Osteocyte (in vitro differentiated cells): ENCODE results near the gene PCGF3. TPM values are rescaled to one million over a fixed set of nuclear protein-coding genes. Genes with fewer than 3 reads are reported as not detected.
"Not testable (repeated sequence)": the region's sequence is repeated elsewhere in the genome, so short reads cannot be mapped to it uniquely, and the experiment has no call there.

ENCODE experiments used
- DNase-seq: peaks from one replicate; pipeline ENCODE4 v3.0.0; 2021; ENCODE audit warnings: mixed read lengths; ENCODE audit not compliant: unreplicated experiment; ENCODE audit errors: extremely low spot score
- H3K27ac Mint-ChIP-seq: one replicate; pipeline ENCODE4 v1.8.0; 2021; ENCODE audit warnings: mild to moderate bottlenecking, mixed read lengths; ENCODE audit not compliant: unreplicated experiment
- H3K27me3 Mint-ChIP-seq: one replicate; pipeline ENCODE4 v1.8.0; 2021; ENCODE audit warnings: mixed read lengths; ENCODE audit not compliant: unreplicated experiment
- H3K36me3 Mint-ChIP-seq: one replicate; pipeline ENCODE4 v1.8.0; 2021; ENCODE audit warnings: mixed read lengths; ENCODE audit not compliant: unreplicated experiment
- H3K4me1 Mint-ChIP-seq: one replicate; pipeline ENCODE4 v1.8.0; 2021; ENCODE audit warnings: mixed read lengths; ENCODE audit not compliant: unreplicated experiment
- H3K4me3 Mint-ChIP-seq: one replicate; pipeline ENCODE4 v1.8.0; 2021; ENCODE audit warnings: mild to moderate bottlenecking, moderate library complexity, mixed read lengths; ENCODE audit not compliant: unreplicated experiment
- H3K9me3 Mint-ChIP-seq: one replicate; pipeline ENCODE4 v1.8.0; 2021; ENCODE audit warnings: mixed read lengths; ENCODE audit not compliant: unreplicated experiment
- CTCF ChIP-seq: fragments of 200-600 bp; sonication (generic); IDR thresholded peaks from 2 replicates; pipeline ENCODE4 v1.5.0; 2021; ENCODE audit warnings: antibody characterized with exemption, mild to moderate bottlenecking, moderate library complexity
- total RNA-seq: library from RNA; stranded (reverse); gene quantifications from 2 replicates; pipeline ENCODE4 v1.2.1, GENCODE V29; 2021

Gene PCGF3
- total RNA-seq, 1 donor from 2014 or later, result 70.0 TPM

- no peak for TF ChIP-seq CTCF
- Mint-ChIP-seq H3K9me3 (no peaks in the 10 kb centered on the region), H3K36me3 (no peaks in the 10 kb centered on the region), H3K4me1 (peaks cover 5% of the 10 kb centered on the region), H3K27ac (no peak overlapping the region), H3K27me3 (peaks cover 6% of the 10 kb centered on the region), H3K4me3 (no peak overlapping the region)
- no peak for DNase-seq
Measured at GRCh38 chr4:702618-703048, 3.0 kb upstream of the PCGF3 start.

GRCh38 chr4:703336-704197, 2.1 kb upstream of the PCGF3 start:
- Mint-ChIP-seq H3K9me3 (no peaks in the 10 kb centered on the region), H3K27me3 (peaks cover 6% of the 10 kb centered on the region), H3K36me3 (no peaks in the 10 kb centered on the region), H3K4me1 (peaks cover 6% of the 10 kb centered on the region), H3K27ac (no peak overlapping the region), H3K4me3 (no peak overlapping the region)
- DNase-seq, result no peak
- no peak for TF ChIP-seq CTCF

GRCh38 chr4:704198-704891, 1.3 kb upstream of the PCGF3 start:
- no peak overlapping the region for H3K27ac Mint-ChIP-seq
- peaks cover 6% of the 10 kb centered on the region for H3K27me3 Mint-ChIP-seq
- H3K9me3 Mint-ChIP-seq, result no peaks in the 10 kb centered on the region
- DNase-seq, result peak; percentile 85
- H3K4me1 Mint-ChIP-seq, result peaks cover 11% of the 10 kb centered on the region
- H3K36me3 Mint-ChIP-seq, result peaks cover 1% of the 10 kb centered on the region
- no peak overlapping the region for H3K4me3 Mint-ChIP-seq
- TF ChIP-seq CTCF, result no peak

GRCh38 chr4:704971-705277, 708 bp upstream of the PCGF3 start:
- H3K4me1 Mint-ChIP-seq, result peaks cover 17% of the 10 kb centered on the region
- peaks cover 6% of the 10 kb centered on the region for H3K36me3 Mint-ChIP-seq
- no peaks in the 10 kb centered on the region for H3K9me3 Mint-ChIP-seq
- H3K4me3 Mint-ChIP-seq, result peak overlapping the region; percentile 76
- DNase-seq, result no peak
- no peak for TF ChIP-seq CTCF
- no peak overlapping the region for H3K27ac Mint-ChIP-seq
- H3K27me3 Mint-ChIP-seq, result peaks cover 6% of the 10 kb centered on the region

- not testable (repeated sequence) for H3K27ac Mint-ChIP-seq
Measured at GRCh38 chr4:706083-706633, 526 bp downstream of the PCGF3 start.

More at GRCh38 chr4:706083-706633, 526 bp downstream of the PCGF3 start:
- not testable (repeated sequence) for DNase-seq, H3K9me3 Mint-ChIP-seq, H3K27me3 Mint-ChIP-seq
- Mint-ChIP-seq H3K4me3 (peak overlapping the region; percentile 61), H3K36me3 (peaks cover 17% of the 10 kb centered on the region), H3K4me1 (peaks cover 25% of the 10 kb centered on the region)
